HepG2 (cell line): ENCODE measurements around the gene CCDC9B. TPM values are rescaled to one million over a fixed set of nuclear protein-coding genes. Genes with fewer than 3 reads are reported as not detected.

Source experiments
- DPF2 ChIP-seq: sonication (generic); formaldehyde crosslinking; IDR thresholded peaks from 2 replicates; pipeline ENCODE4 v1.4.0; 2020; ENCODE audit warnings: mild to moderate bottlenecking, low read depth, missing genetic modification reagents, borderline replicate concordance
- FOXC1 ChIP-seq: sonication (generic); formaldehyde crosslinking; IDR thresholded peaks from 2 replicates; pipeline ENCODE4 v1.8.0; 2022; ENCODE audit warnings: mild to moderate bottlenecking, missing genetic modification reagents, borderline replicate concordance
- HOXA5 ChIP-seq: sonication (generic); formaldehyde crosslinking; IDR thresholded peaks from 2 replicates; pipeline ENCODE4 v1.4.0; 2020; ENCODE audit warnings: missing genetic modification reagents
- MAF1 ChIP-seq: sonication (generic); formaldehyde crosslinking; IDR thresholded peaks from 2 replicates; pipeline ENCODE4 v1.5.0; 2020; ENCODE audit warnings: missing genetic modification reagents, borderline replicate concordance
- PAF1 ChIP-seq: IDR thresholded peaks from 2 replicates; pipeline ENCODE4 v1.6.1; 2016; ENCODE audit warnings: missing genetic modification reagents, missing compliant biosample characterization
- RAD51 ChIP-seq: fragments of 450-650 bp; IDR thresholded peaks from 2 replicates; pipeline ENCODE4 v1.6.1; 2016; ENCODE audit warnings: borderline replicate concordance
- RBM22 ChIP-seq: fragments of 200-400 bp; formaldehyde crosslinking; optimal IDR thresholded peaks from 2 replicates; pipeline ENCODE3; 2017; ENCODE audit warnings: mild to moderate bottlenecking, low read length, moderate library complexity
- RFX1 ChIP-seq: fragments of 450-650 bp; IDR thresholded peaks from 2 replicates; pipeline ENCODE4 v1.6.1; 2017
- RORA ChIP-seq: sonication (generic); formaldehyde crosslinking; IDR thresholded peaks from 2 replicates; pipeline ENCODE4 v1.5.0; 2020; ENCODE audit warnings: mild to moderate bottlenecking, missing genetic modification reagents, moderate library complexity
- SPEN ChIP-seq: sonication (generic); formaldehyde crosslinking; IDR thresholded peaks from 2 replicates; pipeline ENCODE4 v1.5.1; 2020; ENCODE audit warnings: low read depth, mild to moderate bottlenecking, missing genetic modification reagents
- U2AF2 ChIP-seq: fragments of 200-400 bp; formaldehyde crosslinking; IDR thresholded peaks from 2 replicates; pipeline ENCODE4 v1.6.1; 2017; ENCODE audit warnings: low read depth, mild to moderate bottlenecking, low read length
- ZNF101 ChIP-seq: sonication (generic); formaldehyde crosslinking; IDR thresholded peaks from 2 replicates; pipeline ENCODE4 v1.4.0; 2020; ENCODE audit warnings: mild to moderate bottlenecking, low read depth, missing genetic modification reagents, borderline replicate concordance
- ZNF143 ChIP-seq: sonication (generic); formaldehyde crosslinking; IDR thresholded peaks from 2 replicates; pipeline ENCODE4 v1.4.0; 2020; ENCODE audit warnings: missing genetic modification reagents
- ZNF260 ChIP-seq: sonication (generic); formaldehyde crosslinking; IDR thresholded peaks from 2 replicates; pipeline ENCODE4 v1.4.0; 2020; ENCODE audit warnings: missing genetic modification reagents, low read depth, mild to moderate bottlenecking, borderline replicate concordance
- ZNF652 ChIP-seq: IDR thresholded peaks from 2 replicates; pipeline ENCODE4 v1.6.1; 2016; ENCODE audit warnings: low read depth, borderline replicate concordance
- ZNF709 ChIP-seq: sonication (generic); formaldehyde crosslinking; IDR thresholded peaks from 2 replicates; pipeline ENCODE4 v1.5.0; 2020; ENCODE audit warnings: mild to moderate bottlenecking, missing genetic modification reagents
- polyA plus RNA-seq, 8 experiments: library from polyadenylated mRNA; depleted of rRNA in 3 of 8; stranded (reverse) in 7 of 8; unstranded in 1 of 8; fragments of >200 nt; fragmentation: Illumina TruSeq in 4 of 8; extraction: Trizol in 4 of 8; gene quantifications; 2 replicates each; pipeline versions ENCODE4 v1.2.1 to v1.2.3, GENCODE V29; 2011 to 2016; ENCODE audit warnings: low read depth in 4 of 8, missing spikeins in 1 of 8, mixed read lengths in 1 of 8; ENCODE audit not compliant: insufficient read depth in 1 of 8
- total RNA-seq, 5 experiments: library from RNA; depleted of rRNA; stranded (reverse); fragments of >200 nt; fragmentation: Illumina TruSeq; extraction: Trizol; gene quantifications; 2 replicates each; pipeline ENCODE4 v1.2.3, GENCODE V29; 2016; ENCODE audit warnings: low read depth in 1 of 5
- TF ChIP-seq, protein P1 (sequence below): sonication (generic); formaldehyde crosslinking; IDR thresholded peaks from 2 replicates; pipeline ENCODE4 v1.4.0; 2020; ENCODE audit warnings: missing genetic modification reagents, borderline replicate concordance
- TF ChIP-seq, protein P2 (sequence below): sonication (generic); formaldehyde crosslinking; IDR thresholded peaks from 2 replicates; pipeline ENCODE4 v1.4.0; 2020; ENCODE audit warnings: missing genetic modification reagents
- TF ChIP-seq, protein P3 (sequence below): sonication (generic); formaldehyde crosslinking; IDR thresholded peaks from 2 replicates; pipeline ENCODE4 v1.4.0; 2020; ENCODE audit warnings: missing genetic modification reagents, borderline replicate concordance
- TF ChIP-seq, protein P4 (sequence below): IDR thresholded peaks from 2 replicates; pipeline ENCODE4 v1.6.1; 2016; ENCODE audit warnings: mild to moderate bottlenecking, missing biosample characterization, missing genetic modification reagents

The CCDC9B gene
- total and polyA plus RNA-seq, 2 of the 13 experiments (the other 11 are each of a cell fraction or from before 2014, with no cell fraction given): 0.98 to 1.6 TPM

DNA sequence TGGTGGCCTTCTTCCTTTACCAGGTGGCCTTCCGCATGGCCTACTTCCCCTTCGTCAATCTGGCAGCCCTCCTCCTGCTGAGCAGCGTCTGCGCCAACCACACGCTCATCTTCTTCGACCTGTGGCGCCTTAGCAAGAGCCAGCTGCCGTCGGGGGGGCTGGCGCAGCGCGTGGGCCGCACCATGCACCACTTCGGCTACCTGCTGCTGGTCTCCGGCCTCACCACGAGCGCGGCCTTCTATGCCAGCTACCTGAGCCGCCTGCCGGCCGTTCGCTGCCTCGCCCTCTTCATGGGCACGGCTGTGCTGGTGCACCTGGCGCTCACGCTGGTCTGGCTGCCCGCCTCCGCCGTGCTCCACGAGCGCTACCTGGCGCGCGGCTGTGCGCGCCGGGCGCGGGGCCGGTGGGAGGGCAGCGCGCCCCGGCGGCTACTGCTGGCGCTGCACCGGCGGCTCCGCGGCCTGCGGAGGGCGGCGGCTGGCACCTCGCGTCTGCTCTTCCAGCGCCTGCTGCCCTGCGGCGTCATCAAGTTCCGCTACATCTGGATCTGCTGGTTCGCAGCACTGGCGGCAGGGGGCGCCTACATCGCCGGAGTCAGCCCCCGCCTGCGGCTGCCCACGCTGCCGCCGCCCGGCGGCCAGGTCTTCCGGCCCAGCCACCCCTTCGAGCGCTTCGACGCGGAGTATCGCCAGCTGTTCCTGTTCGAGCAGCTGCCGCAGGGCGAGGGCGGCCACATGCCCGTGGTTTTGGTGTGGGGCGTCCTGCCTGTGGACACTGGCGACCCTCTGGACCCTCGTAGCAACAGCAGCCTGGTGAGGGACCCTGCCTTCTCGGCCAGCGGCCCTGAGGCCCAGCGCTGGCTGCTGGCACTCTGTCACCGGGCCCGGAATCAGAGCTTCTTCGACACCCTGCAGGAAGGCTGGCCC lies 27.2 kb upstream of the CCDC9B start (continued):
- TF ChIP-seq SPEN (CRISPR knock-in tag) (peak; percentile 78), U2AF2 (no peak), RAD51 (no peak), ZNF143 (peak; percentile 42; the same call in 1 of the 2 replicates), PAF1 (no peak), FOXC1 (CRISPR knock-in tag) (peak; percentile 96), HOXA5 (CRISPR knock-in tag) (peak; percentile 92), RORA (CRISPR knock-in tag) (no peak), ZNF260 (CRISPR knock-in tag) (no peak), ZNF101 (CRISPR knock-in tag) (peak; percentile 69; the same call in 1 of the 2 replicates), ZNF709 (CRISPR knock-in tag) (peak; percentile 81; the same call in 1 of the 2 replicates), ZNF652 (CRISPR knock-in tag) (no peak), MAF1 (peak; percentile 91; the same call in 1 of the 2 replicates), RBM22 (no peak), DPF2 (CRISPR knock-in tag) (no peak), RFX1 (no peak)
- TF ChIP-seq, protein P1, sequence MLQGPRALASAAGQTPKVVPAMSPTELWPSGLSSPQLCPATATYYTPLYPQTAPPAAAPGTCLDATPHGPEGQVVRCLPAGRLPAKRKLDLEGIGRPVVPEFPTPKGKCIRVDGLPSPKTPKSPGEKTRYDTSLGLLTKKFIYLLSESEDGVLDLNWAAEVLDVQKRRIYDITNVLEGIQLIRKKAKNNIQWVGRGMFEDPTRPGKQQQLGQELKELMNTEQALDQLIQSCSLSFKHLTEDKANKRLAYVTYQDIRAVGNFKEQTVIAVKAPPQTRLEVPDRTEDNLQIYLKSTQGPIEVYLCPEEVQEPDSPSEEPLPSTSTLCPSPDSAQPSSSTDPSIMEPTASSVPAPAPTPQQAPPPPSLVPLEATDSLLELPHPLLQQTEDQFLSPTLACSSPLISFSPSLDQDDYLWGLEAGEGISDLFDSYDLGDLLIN (CRISPR knock-in tag): peak; percentile 96; the same call in 1 of the 2 replicates
- TF ChIP-seq, protein P2, sequence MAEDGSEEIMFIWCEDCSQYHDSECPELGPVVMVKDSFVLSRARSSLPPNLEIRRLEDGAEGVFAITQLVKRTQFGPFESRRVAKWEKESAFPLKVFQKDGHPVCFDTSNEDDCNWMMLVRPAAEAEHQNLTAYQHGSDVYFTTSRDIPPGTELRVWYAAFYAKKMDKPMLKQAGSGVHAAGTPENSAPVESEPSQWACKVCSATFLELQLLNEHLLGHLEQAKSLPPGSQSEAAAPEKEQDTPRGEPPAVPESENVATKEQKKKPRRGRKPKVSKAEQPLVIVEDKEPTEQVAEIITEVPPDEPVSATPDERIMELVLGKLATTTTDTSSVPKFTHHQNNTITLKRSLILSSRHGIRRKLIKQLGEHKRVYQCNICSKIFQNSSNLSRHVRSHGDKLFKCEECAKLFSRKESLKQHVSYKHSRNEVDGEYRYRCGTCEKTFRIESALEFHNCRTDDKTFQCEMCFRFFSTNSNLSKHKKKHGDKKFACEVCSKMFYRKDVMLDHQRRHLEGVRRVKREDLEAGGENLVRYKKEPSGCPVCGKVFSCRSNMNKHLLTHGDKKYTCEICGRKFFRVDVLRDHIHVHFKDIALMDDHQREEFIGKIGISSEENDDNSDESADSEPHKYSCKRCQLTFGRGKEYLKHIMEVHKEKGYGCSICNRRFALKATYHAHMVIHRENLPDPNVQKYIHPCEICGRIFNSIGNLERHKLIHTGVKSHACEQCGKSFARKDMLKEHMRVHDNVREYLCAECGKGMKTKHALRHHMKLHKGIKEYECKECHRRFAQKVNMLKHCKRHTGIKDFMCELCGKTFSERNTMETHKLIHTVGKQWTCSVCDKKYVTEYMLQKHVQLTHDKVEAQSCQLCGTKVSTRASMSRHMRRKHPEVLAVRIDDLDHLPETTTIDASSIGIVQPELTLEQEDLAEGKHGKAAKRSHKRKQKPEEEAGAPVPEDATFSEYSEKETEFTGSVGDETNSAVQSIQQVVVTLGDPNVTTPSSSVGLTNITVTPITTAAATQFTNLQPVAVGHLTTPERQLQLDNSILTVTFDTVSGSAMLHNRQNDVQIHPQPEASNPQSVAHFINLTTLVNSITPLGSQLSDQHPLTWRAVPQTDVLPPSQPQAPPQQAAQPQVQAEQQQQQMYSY: peak; percentile 72; the same call in 1 of the 2 replicates
- TF ChIP-seq, protein P3, sequence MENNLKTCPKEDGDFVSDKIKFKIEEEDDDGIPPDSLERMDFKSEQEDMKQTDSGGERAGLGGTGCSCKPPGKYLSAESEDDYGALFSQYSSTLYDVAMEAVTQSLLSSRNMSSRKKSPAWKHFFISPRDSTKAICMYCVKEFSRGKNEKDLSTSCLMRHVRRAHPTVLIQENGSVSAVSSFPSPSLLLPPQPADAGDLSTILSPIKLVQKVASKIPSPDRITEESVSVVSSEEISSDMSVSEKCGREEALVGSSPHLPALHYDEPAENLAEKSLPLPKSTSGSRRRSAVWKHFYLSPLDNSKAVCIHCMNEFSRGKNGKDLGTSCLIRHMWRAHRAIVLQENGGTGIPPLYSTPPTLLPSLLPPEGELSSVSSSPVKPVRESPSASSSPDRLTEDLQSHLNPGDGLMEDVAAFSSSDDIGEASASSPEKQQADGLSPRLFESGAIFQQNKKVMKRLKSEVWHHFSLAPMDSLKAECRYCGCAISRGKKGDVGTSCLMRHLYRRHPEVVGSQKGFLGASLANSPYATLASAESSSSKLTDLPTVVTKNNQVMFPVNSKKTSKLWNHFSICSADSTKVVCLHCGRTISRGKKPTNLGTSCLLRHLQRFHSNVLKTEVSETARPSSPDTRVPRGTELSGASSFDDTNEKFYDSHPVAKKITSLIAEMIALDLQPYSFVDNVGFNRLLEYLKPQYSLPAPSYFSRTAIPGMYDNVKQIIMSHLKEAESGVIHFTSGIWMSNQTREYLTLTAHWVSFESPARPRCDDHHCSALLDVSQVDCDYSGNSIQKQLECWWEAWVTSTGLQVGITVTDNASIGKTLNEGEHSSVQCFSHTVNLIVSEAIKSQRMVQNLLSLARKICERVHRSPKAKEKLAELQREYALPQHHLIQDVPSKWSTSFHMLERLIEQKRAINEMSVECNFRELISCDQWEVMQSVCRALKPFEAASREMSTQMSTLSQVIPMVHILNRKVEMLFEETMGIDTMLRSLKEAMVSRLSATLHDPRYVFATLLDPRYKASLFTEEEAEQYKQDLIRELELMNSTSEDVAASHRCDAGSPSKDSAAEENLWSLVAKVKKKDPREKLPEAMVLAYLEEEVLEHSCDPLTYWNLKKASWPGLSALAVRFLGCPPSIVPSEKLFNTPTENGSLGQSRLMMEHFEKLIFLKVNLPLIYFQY (CRISPR knock-in tag): 0 out of 2 replicates have a peak, but pooled peaks have one; percentile 59
- TF ChIP-seq, protein P4, sequence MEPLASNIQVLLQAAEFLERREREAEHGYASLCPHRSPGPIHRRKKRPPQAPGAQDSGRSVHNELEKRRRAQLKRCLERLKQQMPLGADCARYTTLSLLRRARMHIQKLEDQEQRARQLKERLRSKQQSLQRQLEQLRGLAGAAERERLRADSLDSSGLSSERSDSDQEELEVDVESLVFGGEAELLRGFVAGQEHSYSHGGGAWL: peak; percentile 98
